HepG2 (cell line): ENCODE measurements around the gene TMEM145. TPM values are rescaled to one million over a fixed set of nuclear protein-coding genes. Genes with fewer than 3 reads are reported as not detected.
A peak's percentile ranks its signal among the peaks of the same experiment; 100 is the strongest.

Experiments used
- ELF4 ChIP-seq: sonication (generic); formaldehyde crosslinking; IDR thresholded peaks from 2 replicates; pipeline ENCODE4 v1.5.0; 2020; ENCODE audit warnings: missing genetic modification reagents, mild to moderate bottlenecking, moderate library complexity, borderline replicate concordance
- EZH2 ChIP-seq: conservative IDR thresholded peaks from 2 replicates; pipeline ENCODE4 v1.6.1; 2012; ENCODE audit warnings: mild to moderate bottlenecking, low read depth, low read length, moderate library complexity
- GABPB1 ChIP-seq: IDR thresholded peaks from 2 replicates; pipeline ENCODE4 v1.6.1; 2016; ENCODE audit warnings: mild to moderate bottlenecking, missing genetic modification reagents, moderate library complexity, missing compliant biosample characterization
- JUN ChIP-seq: sonication (generic); formaldehyde crosslinking; IDR thresholded peaks from 2 replicates; pipeline ENCODE4 v1.4.0; 2020; ENCODE audit warnings: mild to moderate bottlenecking, missing genetic modification reagents
- KMT2B ChIP-seq: IDR thresholded peaks from 2 replicates; pipeline ENCODE4 v1.6.1; 2016; ENCODE audit warnings: missing genetic modification reagents, missing compliant biosample characterization
- PTBP1 ChIP-seq: fragments of 200-400 bp; formaldehyde crosslinking; IDR thresholded peaks from 2 replicates; pipeline ENCODE4 v1.6.1; 2018; ENCODE audit warnings: low read length, low read depth; ENCODE audit not compliant: poor library complexity, severe bottlenecking
- SRSF4 ChIP-seq: fragments of 200-400 bp; formaldehyde crosslinking; IDR thresholded peaks from one replicate; pipeline ENCODE4 v1.6.1; 2018; ENCODE audit warnings: mild to moderate bottlenecking, low read depth, low read length, moderate library complexity; ENCODE audit not compliant: poor library complexity, severe bottlenecking
- TARDBP ChIP-seq: sonication (generic); formaldehyde crosslinking; IDR thresholded peaks from 2 replicates; pipeline ENCODE4 v1.8.0; 2022; ENCODE audit warnings: mild to moderate bottlenecking, missing genetic modification reagents
- TGIF2 ChIP-seq: IDR thresholded peaks from 2 replicates; pipeline ENCODE4 v1.6.1; 2016; ENCODE audit warnings: control low read depth, missing compliant biosample characterization
- ZFYVE20 ChIP-seq: sonication (generic); formaldehyde crosslinking; IDR thresholded peaks from 2 replicates; pipeline ENCODE4 v1.8.0; 2023; ENCODE audit warnings: low read depth, mild to moderate bottlenecking, moderate library complexity, missing genetic modification reagents, borderline replicate concordance
- ZGPAT ChIP-seq: IDR thresholded peaks from 2 replicates; pipeline ENCODE4 v1.6.1; 2016; ENCODE audit warnings: mild to moderate bottlenecking
- ZNF317 ChIP-seq: sonication (generic); formaldehyde crosslinking; IDR thresholded peaks from 2 replicates; pipeline ENCODE4 v1.5.0; 2020; ENCODE audit warnings: mild to moderate bottlenecking, missing genetic modification reagents
- ZNF333 ChIP-seq: sonication (generic); formaldehyde crosslinking; IDR thresholded peaks from 2 replicates; pipeline ENCODE4 v1.4.0; 2020; ENCODE audit warnings: mild to moderate bottlenecking, missing genetic modification reagents, borderline replicate concordance
- ZNF558 ChIP-seq: sonication (generic); formaldehyde crosslinking; IDR thresholded peaks from 2 replicates; pipeline ENCODE4 v1.9.0; 2022; ENCODE audit warnings: mild to moderate bottlenecking, missing genetic modification reagents, borderline replicate concordance
- ZNF574 ChIP-seq: sonication (generic); formaldehyde crosslinking; IDR thresholded peaks from 2 replicates; pipeline ENCODE4 v1.4.0; 2020; ENCODE audit warnings: missing genetic modification reagents
- polyA plus RNA-seq, 8 experiments: library from polyadenylated mRNA; depleted of rRNA in 3 of 8; stranded (reverse) in 7 of 8; unstranded in 1 of 8; fragments of >200 nt; fragmentation: Illumina TruSeq in 4 of 8; extraction: Trizol in 4 of 8; gene quantifications; 2 replicates each; pipeline versions ENCODE4 v1.2.1 to v1.2.3, GENCODE V29; 2011 to 2016; ENCODE audit warnings: low read depth in 4 of 8, missing spikeins in 1 of 8, mixed read lengths in 1 of 8; ENCODE audit not compliant: insufficient read depth in 1 of 8
- total RNA-seq, 5 experiments: library from RNA; depleted of rRNA; stranded (reverse); fragments of >200 nt; fragmentation: Illumina TruSeq; extraction: Trizol; gene quantifications; 2 replicates each; pipeline ENCODE4 v1.2.3, GENCODE V29; 2016; ENCODE audit warnings: low read depth in 1 of 5
- TF ChIP-seq, protein P1 (sequence below): sonication (generic); formaldehyde crosslinking; conservative IDR thresholded peaks from 2 replicates; pipeline ENCODE4 v1.5.0; 2020; ENCODE audit warnings: missing genetic modification reagents
- TF ChIP-seq, protein P2 (sequence below): sonication (generic); formaldehyde crosslinking; IDR thresholded peaks from 2 replicates; pipeline ENCODE4 v1.5.1; 2020; ENCODE audit warnings: mild to moderate bottlenecking, moderate library complexity, missing genetic modification reagents
- TF ChIP-seq, protein P3 (sequence below): sonication (generic); IDR thresholded peaks from 2 replicates; pipeline ENCODE4 v1.6.1; 2016; ENCODE audit warnings: low read depth, borderline replicate concordance

Gene TMEM145
- total and polyA plus RNA-seq, 2 of the 13 experiments (the other 11 are each of a cell fraction or from before 2014, with no cell fraction given) = 0.07 to 5.1 TPM

GRCh38 chr19:42269478-42270345, 43.4 kb upstream of the TMEM145 start (continued):
- TF ChIP-seq ZNF574 (CRISPR knock-in tag) (no peak), GABPB1 (no peak), SRSF4 (no peak), ZNF333 (CRISPR knock-in tag) (0 out of 2 replicates have a peak, but pooled peaks have one; percentile 21), ZFYVE20 (no peak), EZH2 (no peak), ZNF558 (CRISPR knock-in tag) (no peak), JUN (CRISPR knock-in tag) (no peak), ZNF317 (CRISPR knock-in tag) (peak; percentile 33; the same call in 1 of the 2 replicates), ELF4 (no peak), KMT2B (CRISPR knock-in tag) (no peak), TARDBP (no peak), ZGPAT (CRISPR knock-in tag) (no peak), TGIF2 (CRISPR knock-in tag) (peak; percentile 27; the same call in 1 of the 2 replicates), PTBP1 (no peak)
- TF ChIP-seq, protein P1, sequence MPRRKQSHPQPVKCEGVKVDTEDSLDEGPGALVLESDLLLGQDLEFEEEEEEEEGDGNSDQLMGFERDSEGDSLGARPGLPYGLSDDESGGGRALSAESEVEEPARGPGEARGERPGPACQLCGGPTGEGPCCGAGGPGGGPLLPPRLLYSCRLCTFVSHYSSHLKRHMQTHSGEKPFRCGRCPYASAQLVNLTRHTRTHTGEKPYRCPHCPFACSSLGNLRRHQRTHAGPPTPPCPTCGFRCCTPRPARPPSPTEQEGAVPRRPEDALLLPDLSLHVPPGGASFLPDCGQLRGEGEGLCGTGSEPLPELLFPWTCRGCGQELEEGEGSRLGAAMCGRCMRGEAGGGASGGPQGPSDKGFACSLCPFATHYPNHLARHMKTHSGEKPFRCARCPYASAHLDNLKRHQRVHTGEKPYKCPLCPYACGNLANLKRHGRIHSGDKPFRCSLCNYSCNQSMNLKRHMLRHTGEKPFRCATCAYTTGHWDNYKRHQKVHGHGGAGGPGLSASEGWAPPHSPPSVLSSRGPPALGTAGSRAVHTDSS (CRISPR knock-in tag) = no peak
- TF ChIP-seq, protein P2, sequence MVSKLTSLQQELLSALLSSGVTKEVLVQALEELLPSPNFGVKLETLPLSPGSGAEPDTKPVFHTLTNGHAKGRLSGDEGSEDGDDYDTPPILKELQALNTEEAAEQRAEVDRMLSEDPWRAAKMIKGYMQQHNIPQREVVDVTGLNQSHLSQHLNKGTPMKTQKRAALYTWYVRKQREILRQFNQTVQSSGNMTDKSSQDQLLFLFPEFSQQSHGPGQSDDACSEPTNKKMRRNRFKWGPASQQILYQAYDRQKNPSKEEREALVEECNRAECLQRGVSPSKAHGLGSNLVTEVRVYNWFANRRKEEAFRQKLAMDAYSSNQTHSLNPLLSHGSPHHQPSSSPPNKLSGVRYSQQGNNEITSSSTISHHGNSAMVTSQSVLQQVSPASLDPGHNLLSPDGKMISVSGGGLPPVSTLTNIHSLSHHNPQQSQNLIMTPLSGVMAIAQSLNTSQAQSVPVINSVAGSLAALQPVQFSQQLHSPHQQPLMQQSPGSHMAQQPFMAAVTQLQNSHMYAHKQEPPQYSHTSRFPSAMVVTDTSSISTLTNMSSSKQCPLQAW (CRISPR knock-in tag) = no peak
- TF ChIP-seq, protein P3, sequence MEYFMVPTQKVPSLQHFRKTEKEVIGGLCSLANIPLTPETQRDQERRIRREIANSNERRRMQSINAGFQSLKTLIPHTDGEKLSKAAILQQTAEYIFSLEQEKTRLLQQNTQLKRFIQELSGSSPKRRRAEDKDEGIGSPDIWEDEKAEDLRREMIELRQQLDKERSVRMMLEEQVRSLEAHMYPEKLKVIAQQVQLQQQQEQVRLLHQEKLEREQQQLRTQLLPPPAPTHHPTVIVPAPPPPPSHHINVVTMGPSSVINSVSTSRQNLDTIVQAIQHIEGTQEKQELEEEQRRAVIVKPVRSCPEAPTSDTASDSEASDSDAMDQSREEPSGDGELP = no peak
